Amniotic epithelial cell (primary cell): Measurements from ENCODE around the gene COL23A1.

ENCODE experiments used
- DNase-seq: peaks from one replicate; pipeline ENCODE4 v3.0.0-alpha.2; 2010; ENCODE audit warnings: low read depth

The COL23A1 gene

DNA sequence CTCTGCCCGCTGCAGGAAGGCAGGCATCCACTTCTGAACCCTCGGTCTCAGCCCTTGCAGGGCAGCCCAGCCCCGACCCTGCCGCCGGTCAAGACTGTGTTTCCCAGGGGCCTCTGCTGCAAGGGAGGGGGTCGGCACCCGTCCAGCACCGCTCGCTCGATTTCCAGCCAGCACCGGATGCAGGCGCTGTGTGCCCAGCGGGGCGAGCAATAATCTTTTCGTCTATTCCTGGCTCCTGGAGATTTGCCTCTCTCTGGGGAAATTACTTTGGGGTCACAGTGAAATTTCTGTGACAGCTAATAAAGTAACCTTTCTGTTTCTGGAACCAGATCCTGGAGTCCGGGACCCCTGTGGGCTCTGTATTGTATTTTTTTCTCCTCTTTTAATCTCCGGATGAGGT lies 155.3 kb downstream of the COL23A1 start:
- no peak for DNase-seq

DNA sequence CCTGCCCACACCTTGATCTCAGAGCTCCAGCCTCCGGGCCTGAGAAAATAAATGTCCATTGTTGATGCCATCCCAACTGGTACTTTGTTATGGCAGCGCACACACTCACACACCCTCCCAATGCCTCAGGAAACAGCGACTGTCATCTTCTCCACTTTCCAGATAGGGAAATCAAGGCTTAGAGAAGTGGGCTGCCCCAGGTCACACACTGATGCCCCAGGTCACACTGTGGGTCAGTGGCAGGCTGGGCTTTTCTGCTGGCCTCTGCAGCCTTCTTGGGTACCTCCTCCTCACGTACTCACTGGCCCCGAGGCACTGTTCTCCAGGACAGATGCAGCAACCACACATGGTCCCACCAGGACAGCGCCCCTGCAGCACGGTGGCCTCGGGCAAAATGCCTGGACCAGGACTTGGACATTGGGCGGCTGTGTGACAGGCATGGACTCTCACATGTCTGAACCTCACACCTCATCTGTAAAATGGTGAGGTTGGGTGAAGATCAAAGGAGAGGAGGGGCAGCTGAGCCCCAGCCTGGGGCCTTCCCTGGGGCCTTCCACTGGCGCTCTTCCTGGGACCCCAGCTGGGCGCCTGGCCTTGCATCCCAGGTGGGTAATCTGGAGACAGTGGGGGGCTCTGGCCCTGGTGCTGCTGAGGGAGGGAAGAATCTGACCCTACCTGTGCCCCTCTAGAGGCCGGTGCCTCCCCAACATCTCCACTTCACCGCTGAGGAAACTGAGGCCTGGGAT lies 156.0 kb downstream of the COL23A1 start:
- DNase-seq: no peak

DNA sequence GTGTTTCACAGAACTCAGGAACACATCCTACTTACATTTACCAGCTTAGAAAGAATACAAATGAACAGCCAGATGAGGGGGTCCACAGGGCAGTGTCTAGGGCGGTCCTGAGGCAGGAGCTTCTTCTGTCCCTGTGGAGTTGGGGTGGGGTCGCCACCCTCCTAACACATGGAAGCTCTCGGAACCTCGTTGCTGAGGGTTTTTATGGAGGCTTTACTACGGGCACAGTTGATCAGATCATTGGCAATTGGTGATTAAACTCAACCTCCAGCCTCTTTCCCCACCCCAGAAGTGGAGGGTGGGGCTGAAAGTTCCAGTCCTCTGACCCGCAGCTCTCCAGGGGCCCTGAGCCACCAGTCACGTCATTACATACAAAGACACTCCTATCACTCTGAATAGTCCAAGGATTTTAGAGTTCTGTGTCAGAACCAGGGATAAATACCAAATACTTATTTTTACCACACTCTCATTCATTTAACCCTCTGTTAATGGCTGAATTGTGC lies 156.9 kb downstream of the COL23A1 start:
- no peak for DNase-seq

DNA sequence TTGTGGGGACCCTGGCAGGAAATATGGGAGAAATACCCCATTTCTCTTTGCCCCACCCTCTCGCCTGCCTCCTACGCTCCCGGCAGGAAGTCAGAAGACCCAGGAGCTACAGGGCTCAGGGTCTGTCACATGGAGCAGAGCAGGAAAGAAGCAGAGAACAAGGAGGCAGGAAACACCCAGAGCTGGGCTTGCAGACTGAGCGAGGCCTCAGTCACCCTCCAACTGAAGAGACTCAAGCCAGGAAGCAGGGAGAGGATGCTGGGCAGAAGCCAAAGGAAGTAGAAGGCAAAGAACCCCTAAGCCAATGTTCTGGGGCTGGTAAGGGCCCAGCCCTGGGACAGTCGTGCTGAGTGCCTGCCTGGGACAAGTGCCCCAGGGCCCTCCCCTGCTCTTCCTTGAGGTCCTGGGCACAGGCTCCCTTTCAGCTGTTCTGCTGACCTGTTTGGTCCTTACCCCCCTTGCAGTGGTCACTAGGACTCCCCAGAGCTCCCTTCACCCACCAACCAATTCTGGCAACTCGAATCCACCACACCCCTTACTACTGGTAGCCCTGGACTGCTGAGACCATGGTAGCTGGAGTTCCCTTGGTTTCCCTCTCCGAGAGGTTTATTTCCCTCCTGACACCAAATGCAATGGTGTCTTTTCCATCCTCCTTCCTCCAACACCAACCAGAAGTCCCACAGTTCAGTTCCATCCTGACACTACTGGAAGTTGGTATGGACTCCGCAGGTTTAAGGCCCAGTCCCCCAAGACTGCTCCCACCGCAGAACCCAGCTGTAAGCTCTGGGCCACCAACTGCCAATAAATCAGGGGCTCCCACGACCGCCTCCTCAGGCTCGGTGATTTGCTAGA lies 157.5 kb downstream of the COL23A1 start:
- DNase-seq: no peak

DNA sequence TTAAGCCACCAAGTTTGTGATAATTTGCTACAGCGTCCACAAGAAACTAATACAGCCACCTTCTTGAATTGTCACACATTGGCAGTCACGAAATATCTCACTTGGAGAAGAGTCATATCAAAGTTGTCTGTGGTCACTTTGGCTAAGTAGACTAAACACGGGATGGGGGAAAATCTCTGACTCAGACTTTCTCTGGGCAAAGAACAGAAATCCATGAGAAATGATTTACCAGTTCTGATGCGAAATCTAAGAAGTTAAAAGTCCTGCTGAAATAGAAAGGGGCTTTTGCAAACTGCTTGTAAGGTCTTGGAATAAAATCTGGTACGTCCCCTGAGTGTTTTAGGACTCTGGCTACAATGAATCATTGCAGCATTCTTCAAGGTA lies 158.4 kb downstream of the COL23A1 start:
- DNase-seq: no peak

DNA sequence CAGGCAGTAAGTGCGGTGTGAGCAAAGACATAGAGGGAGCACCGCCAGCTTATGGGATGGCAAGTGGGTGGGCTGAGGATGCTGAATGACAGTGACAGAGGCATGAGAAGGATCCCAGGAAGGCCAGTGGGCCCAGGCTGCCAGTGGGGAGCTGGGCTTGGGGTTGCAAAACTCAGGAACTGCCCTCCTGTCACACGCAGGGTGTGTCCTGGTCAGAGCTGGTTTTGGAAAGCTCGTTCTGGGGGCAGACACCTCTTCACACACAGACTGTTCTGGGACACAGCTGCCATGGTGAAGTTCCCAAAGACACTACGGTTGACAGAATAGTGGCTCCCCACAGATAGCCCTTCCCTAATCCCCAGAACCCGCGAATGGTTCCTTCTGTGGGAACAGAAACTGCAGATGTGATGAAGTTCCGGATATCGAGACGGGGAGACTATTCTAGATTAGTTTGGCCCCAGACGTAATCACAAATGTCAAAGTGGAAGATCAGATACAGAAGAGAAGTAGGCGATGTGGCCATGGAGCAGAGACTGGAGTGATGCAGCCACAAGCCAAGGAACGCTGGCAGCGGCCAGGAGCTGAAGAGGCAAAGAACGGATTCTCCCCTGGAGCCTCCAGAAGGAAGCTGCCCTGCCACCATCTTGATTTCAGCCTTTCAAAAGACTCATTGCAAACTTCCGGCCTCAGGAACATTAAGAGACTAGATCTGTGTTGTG lies 159.0 kb downstream of the COL23A1 start:
- no peak for DNase-seq

DNA sequence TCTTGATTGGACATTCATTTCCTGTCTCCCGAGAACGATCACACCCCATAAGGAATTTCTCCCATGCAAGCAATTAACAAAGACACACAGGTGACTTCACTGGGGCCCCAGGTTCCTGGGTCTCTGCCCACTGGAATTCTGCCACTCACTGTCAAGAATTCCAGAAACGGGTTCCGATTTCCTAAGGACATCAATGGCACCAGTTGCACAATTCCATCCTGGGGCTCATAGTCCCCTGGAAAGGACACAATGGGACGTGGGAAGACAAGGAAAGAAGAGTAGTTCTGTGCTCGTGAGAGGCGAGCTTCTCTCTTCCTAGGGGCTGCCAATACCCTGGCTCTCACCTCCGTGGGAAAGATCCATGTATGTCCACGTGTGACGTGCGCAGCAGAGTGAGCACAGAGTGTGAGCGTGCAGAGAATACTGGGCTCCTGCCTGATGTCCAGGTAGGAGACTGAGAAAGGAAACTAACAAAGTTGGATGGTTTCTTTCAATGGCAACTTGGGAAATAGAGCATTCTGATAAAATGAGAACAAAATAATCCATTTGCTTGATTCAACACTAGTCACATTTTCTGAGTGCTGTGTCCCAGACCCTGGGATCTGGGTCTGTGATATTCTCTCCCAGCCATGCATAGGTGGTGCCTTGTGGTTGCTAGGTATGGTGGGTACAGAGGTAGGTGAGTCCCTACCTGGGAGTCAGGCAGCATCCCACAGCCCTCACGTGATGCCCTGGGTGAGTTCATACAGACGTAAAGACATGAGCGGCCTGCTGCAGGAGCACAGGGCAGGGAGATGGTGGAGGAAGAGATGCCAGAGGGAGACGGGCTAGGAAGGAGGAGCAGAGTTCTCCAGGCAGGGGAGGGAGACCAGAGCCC lies 159.8 kb downstream of the COL23A1 start:
- no peak for DNase-seq

DNA sequence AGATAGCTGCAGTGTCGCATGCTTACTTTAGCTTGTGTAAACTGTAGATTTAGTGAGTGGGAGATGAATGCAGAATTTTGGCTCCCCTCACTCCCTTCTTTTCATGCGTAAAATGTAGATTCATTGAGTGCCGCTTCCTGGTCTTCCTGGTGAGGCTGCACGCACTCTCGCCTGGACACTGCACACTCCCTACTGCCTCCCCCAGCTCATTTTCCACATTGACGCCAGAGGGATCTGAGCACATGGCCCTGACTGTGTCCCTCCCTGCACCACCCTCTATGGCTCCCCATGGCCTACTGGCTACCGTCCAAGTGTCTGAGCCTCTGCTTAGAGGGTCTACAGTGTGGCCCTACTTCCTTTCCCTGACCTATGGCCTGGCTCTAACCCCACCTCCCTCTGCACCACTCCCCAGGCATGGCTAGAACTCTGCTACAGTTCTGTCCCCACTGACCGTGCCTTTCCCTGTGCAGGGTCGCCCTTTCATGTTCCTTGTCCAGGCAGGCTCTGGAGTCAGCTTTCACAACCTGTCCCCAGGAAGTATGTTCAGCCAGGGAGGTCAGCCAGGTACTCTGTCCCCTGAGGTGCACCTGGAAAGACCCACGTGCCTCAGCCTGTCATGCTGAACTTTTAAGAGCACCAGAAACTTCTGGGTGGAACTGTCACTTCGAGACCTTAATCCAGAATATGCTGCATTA lies 160.6 kb downstream of the COL23A1 start:
- DNase-seq: no peak

DNA sequence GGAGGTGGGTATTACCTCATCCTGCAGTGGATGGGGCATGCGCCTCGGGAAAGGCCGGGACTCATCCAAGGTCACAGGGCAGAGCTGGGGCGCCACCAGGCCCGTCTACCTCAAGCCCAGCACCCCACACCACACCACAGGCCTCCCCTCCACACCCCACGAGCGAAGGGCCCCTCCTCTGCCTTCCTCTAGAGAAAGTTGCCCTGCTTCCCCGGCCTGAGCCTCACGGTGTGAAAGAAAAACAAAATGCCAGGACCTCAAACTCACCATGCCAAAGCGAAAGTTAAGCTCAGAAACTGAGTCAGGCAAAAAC lies 161.1 kb downstream of the COL23A1 start:
- DNase-seq: no peak

DNA sequence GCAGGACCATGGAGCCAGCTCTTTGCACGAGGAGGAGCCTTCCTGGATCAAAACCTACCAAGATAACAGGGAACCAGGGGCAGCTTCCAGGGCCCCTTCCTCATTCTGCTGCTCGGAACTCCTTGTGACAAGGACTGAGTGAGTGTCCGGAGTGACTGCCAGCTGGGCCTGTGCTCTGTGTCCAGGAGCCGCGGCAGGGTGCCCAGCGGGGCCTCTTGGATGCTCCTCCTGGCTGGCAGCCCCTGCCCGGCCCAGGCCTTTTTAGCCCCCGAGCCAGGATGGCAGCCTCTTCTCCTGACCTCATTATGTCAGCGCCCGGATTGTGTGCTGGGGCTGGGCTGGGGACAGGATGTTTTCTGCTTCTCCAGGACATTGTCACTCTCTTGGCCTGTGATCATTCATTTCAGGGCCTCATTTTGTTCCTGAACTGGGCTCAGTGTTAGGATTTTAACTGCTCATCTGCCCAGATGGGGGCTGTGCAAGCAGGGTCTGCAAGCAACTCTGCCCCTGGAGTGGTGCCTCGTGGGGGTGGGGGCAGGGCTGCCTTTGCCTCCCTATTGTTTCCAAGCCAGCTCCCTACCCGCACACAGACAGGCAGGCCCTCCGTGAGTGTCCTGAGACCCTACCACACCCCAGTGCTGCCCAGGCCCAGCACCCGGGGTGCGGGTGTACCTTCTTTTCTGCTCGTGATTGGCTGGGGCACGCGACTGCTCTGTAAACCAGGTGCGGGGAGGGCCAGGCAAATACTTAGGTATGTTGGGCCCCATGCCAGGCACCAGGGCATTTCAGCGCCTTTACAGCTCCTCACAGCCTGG lies 161.6 kb downstream of the COL23A1 start:
- DNase-seq: no peak

DNA sequence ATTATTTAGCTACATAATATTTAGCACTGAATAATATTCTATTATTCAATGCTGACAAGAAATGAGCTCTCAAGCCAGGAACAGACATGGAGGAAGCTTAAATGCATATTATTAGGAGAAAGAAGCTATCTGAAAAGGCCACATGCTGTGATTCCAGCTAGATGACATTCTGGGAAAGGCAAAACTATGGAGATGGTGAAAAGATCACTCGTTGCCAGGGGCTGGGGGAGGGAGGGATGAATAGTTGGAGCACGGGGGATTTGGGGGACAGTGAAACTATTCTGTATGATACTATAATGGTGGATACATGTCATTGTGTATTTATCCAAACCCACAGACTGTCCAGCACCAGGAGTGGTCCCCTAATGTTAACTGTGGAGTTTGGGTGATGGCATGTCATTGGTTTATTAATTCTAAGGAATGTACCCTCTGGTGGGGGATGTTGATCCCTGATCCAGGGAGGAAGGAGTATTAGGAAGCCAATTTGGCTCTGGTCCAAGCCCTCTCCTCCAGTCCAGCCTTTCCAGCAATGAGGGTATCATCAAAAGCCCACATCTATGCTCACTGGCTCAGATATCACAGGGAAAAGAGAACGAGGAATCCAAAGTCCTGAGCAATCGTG lies 162.5 kb downstream of the COL23A1 start:
- no peak for DNase-seq

DNA sequence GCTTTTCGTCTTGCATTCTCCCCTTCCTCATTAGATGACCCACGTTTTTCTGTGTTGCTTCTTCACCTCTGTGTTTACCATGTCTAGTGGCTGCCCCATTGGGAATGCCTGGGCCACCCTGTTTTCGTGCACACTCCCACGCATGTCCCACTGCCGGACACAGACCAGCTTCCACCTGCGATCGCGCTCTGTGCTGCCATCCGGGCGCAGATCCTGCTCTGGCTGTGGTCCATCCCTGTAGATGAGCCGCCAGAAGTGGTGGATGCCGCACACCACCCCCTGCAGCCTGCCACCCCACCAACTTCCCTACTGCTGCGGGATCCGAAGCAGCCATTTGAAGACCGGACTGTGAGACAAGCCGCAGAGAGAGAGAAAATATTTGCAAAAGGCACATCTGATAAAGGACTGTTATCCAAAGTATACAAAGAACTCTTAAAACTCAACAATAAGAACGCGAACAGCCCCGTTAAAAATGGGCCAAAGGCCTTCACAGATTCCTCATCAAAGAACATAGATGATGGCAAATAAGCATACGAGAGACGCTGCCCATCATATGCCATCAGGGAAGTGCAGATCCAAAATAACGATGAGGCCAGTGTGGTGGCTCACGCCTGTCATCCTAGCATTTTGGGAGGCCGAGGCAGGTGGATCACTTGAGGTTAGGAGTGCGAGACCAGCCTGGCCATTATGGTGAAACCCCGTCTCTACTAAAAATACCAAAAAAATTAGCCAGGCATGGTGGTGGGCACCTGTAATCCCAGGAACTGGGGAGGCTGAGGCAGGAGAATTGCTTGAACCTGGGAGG lies 163.7 kb downstream of the COL23A1 start:
- DNase-seq: no peak

DNA sequence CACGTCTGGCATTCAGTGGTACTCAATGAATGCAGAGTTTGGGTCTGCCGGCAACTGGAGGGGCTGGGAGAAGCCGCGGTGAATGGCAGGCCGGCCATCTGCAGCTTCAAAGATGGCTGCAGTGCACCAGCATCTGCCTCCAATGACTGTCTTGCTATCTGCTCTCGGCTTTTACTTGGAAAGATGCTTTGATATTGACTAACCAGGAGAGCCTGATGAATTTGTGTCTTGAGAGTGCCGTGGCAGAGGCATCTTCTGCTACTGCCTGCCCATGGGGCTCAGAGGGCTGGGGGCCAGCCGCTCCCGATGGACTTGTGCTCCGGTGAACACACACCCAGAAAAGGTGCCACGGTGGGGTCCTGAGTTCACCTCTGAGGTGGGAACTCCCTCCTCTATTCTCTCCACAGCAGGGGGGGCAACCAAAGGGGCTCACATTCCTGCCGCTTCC lies 164.5 kb downstream of the COL23A1 start:
- no peak for DNase-seq

DNA sequence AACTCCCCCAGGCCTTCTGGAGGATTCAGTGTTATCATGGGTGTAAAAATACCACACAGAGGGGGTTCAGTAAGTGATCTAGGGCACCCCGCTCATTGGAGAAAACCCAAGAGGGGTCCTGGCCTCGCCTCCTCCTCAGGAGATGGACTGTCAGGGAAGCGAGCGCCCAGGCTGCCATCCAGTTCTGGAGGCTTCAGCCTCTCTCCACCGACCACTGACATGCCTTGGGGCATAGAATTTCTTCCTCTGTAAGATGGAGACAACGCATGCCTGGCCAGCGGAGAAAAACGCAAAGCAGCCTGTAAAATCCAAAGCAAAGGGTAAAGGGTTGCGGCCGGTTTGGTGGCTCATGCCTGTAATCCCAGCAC lies 165.4 kb downstream of the COL23A1 start:
- no peak for DNase-seq

DNA sequence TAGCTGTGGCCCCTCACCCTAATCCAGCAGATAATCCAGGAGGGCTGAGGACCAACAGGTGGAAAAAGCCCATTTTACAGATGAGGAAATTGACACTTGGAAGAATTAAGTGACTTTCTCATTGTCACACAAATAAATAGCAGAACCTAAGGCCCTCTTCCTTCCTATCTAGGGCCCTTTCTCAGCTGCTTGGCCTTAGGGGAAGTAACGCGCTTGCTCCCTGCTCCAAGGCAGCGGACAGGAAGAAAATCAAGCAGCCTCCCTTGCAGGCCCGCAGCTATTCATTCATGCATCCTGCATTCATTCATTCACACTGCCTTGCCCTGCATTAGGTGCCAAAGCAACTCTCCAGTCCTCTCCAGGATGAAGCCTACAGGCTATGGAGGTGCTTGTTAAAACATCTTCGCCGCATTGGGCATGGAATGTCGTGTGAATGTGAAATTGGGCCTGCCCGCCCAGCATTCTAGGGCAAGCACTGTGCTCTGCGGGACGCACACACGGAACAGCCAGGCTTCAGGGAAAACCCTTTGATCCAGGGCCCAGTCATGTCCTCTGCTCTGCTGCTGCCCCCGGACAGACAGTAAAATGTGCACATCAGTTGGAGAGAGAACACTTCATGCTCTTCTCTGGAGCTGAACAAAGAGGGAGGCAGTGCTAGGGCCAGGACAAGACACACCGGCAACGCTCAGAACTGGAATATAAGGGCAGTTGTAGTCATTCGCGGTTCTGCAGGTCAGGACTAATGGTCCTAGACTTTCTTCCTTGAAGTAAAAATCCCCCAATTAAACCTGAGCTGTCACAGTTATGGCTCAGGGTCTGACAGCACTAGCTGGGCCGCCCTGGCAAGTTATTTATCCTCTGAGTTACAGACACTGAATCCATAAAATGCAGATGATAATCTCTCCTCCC lies 166.0 kb downstream of the COL23A1 start:
- DNase-seq: no peak

DNA sequence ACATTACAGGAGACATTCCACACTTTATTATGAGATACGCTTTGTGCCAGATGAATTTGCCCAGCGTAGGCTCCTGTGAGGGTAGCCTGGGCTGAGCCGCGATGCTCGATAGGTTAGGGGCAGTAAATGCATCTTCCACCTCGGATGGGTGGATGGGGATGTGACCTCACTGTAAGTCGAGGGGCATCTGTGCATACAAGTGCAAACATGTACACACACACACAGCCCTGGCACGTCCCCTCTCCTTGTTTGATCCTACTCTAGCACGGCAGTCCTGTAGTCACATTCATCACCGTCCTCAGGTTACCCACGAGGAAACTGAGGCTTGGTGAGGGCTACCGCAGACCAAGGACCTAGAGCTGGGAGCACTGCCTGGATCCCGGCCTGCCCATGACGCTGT lies 166.8 kb downstream of the COL23A1 start:
- DNase-seq: no peak

DNA sequence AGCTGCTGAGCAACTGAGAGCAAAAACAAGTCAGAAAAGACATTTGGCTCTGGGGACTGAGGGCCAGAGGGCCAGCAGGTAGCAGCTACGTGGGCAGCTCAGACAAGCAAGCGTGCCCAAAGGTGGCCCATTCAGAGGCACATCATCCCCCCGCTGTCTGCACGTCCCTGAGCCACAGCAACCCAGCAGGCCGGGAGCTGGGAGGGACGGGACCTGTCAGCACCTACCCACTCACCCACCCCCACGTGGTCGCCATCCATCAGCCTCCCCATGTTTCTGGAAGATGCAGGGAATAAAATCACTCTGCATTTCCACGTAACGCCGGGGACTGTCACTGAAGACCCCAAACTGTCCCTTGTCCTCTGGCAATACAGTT lies 167.8 kb downstream of the COL23A1 start:
- no peak for DNase-seq
